Hepatocyte (in vitro differentiated cells): ENCODE results near the gene SMYD5. TPM values are rescaled to one million over a fixed set of nuclear protein-coding genes. Genes with fewer than 3 reads are reported as not detected.

Experiments
- DNase-seq: peaks from one replicate; pipeline ENCODE4 v3.0.0-alpha.2; 2016; ENCODE audit warnings: low spot score
- H2AFZ ChIP-seq: fragments of 200-600 bp; sonication (generic); 2 replicates; pipeline ENCODE4 v1.6.0; 2016; ENCODE audit warnings: antibody characterized with exemption, mild to moderate bottlenecking
- H3K27ac ChIP-seq: fragments of 200-600 bp; sonication (generic); 2 replicates; pipeline ENCODE4 v1.5.1; 2016; ENCODE audit warnings: mild to moderate bottlenecking
- H3K27me3 ChIP-seq: fragments of 200-600 bp; sonication (generic); 2 replicates; pipeline ENCODE4 v1.6.1; 2016
- H3K36me3 ChIP-seq: fragments of 200-600 bp; sonication (generic); replicated peaks from 2 replicates; pipeline ENCODE4 v1.5.1; 2016; ENCODE audit warnings: low read depth; ENCODE audit not compliant: insufficient read depth
- H3K4me1 ChIP-seq: fragments of 200-600 bp; sonication (generic); 2 replicates; pipeline ENCODE4 v1.5.1; 2016; ENCODE audit warnings: mild to moderate bottlenecking, moderate library complexity; ENCODE audit not compliant: insufficient read depth
- H3K4me2 ChIP-seq: fragments of 200-600 bp; sonication (generic); 2 replicates; pipeline ENCODE4 v1.6.0; 2016
- H3K4me3 ChIP-seq: fragments of 200-600 bp; sonication (generic); 2 replicates; pipeline ENCODE4 v1.5.1; 2016; ENCODE audit warnings: mild to moderate bottlenecking
- H3K79me2 ChIP-seq: fragments of 200-600 bp; sonication (generic); 2 replicates; pipeline ENCODE4 v1.6.0; 2017; ENCODE audit warnings: mild to moderate bottlenecking
- H3K9me2 ChIP-seq: fragments of 200-600 bp; sonication (generic); replicated peaks from 2 replicates; pipeline ENCODE4 v1.6.0; 2017; ENCODE audit warnings: mild to moderate bottlenecking; ENCODE audit not compliant: insufficient read depth
- H3K9me3 ChIP-seq: fragments of 200-600 bp; sonication (generic); 2 replicates; pipeline ENCODE4 v1.5.1; 2016; ENCODE audit warnings: low read depth, mild to moderate bottlenecking
- H4K20me1 ChIP-seq: fragments of 200-600 bp; sonication (generic); 2 replicates; pipeline ENCODE4 v1.6.0; 2016; ENCODE audit warnings: mild to moderate bottlenecking; ENCODE audit not compliant: insufficient read depth, poor library complexity, severe bottlenecking
- CTCF ChIP-seq: fragments of 200-600 bp; sonication (generic); IDR thresholded peaks from 2 replicates; pipeline ENCODE4 v1.5.1; 2016; ENCODE audit warnings: antibody characterized with exemption, mild to moderate bottlenecking; ENCODE audit not compliant: poor library complexity
- EZH2 ChIP-seq: fragments of 200-600 bp; sonication (generic); IDR thresholded peaks from 2 replicates; pipeline ENCODE4 v1.6.1; 2016; ENCODE audit warnings: antibody characterized with exemption, mild to moderate bottlenecking, borderline replicate concordance
- EZH2phosphoT487 ChIP-seq: fragments of 200-600 bp; sonication (generic); IDR thresholded peaks from one replicate; pipeline ENCODE4 v1.6.1; 2018; ENCODE audit warnings: antibody characterized with exemption, mild to moderate bottlenecking, low read depth, moderate library complexity; ENCODE audit not compliant: unreplicated experiment, severe bottlenecking
- WGBS: methylation state at CpG from one replicate; pipeline ENCODE4 v1.1.6; 2016; ENCODE audit warnings: low lambda C conversion rate; ENCODE audit errors: missing lambda C conversion rate; 5-methylcytosine and 5-hydroxymethylcytosine counted together
- polyA plus RNA-seq: library from polyadenylated mRNA; unstranded; fragments of >200 nt; fragmentation: Nextera tagmentation; extraction: Ambion mirVana; gene quantifications from 2 replicates; pipeline ENCODE4 v1.2.1, GENCODE V29; 2016
- total RNA-seq: library from RNA; depleted of rRNA; stranded (reverse); fragments of >200 nt; gene quantifications from 2 replicates; pipeline ENCODE4 v1.2.3, GENCODE V29; 2014

Gene SMYD5
- total and polyA plus RNA-seq, 2 experiments from 2014 or later = 10.0 to 28.3 TPM

- 92% methylated on average over 6 of the region's 6 CpGs for WGBS
These were observed 3.3 kb upstream of the SMYD5 start for GRCh38 chr2:73210696-73211095.

DNA sequence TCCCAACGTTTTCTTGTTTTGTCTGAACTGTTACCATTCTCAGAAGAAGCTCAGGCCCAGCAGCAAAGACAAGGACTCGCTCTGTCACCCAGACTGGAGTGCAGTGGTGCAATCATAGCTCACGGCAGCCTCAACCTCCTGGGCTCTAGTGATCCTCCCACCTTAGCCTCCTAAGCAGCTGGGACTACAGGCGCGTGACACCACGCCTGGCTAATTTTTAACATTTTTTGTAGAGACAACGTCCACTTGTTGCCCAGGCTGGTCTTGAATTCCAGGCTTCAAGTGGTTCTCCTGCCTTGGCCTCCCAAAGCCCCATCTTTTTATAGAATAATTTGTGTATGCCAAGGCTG, 2.0 kb upstream of the SMYD5 start:
- WGBS = 81% methylated on average over 7 of the region's 7 CpGs
- no peak for DNase-seq
- Histone ChIP-seq H3K4me3 (no peak overlapping the region), H3K4me1 (peaks cover 11% of the 10 kb centered on the region), H4K20me1 (no peaks in the 10 kb centered on the region), H3K9me3 (no peaks in the 10 kb centered on the region), H3K4me2 (no peak overlapping the region), H3K36me3 (no peaks in the 10 kb centered on the region), H3K27ac (no peak overlapping the region), H3K9me2 (no peaks in the 10 kb centered on the region), H3K27me3 (no peaks in the 10 kb centered on the region), H2AFZ (no peak overlapping the region), H3K79me2 (peaks cover 25% of the 10 kb centered on the region)
- TF ChIP-seq EZH2phosphoT487 = no peak
- no peak for TF ChIP-seq CTCF
- TF ChIP-seq EZH2 = no peak

More at GRCh38 chr2:73210696-73211095, 3.3 kb upstream of the SMYD5 start:
- Histone ChIP-seq H3K9me2 (no peaks in the 10 kb centered on the region), H2AFZ (no peak overlapping the region), H3K36me3 (no peaks in the 10 kb centered on the region), H3K27ac (no peak overlapping the region), H3K4me2 (no peak overlapping the region), H3K4me3 (no peak overlapping the region), H3K4me1 (peaks cover 11% of the 10 kb centered on the region), H4K20me1 (no peaks in the 10 kb centered on the region), H3K27me3 (peaks cover 3% of the 10 kb centered on the region), H3K9me3 (no peaks in the 10 kb centered on the region), H3K79me2 (peaks cover 11% of the 10 kb centered on the region)
- DNase-seq = no peak
- no peak for TF ChIP-seq EZH2phosphoT487
- no peak for TF ChIP-seq EZH2
- no peak for TF ChIP-seq CTCF

DNA sequence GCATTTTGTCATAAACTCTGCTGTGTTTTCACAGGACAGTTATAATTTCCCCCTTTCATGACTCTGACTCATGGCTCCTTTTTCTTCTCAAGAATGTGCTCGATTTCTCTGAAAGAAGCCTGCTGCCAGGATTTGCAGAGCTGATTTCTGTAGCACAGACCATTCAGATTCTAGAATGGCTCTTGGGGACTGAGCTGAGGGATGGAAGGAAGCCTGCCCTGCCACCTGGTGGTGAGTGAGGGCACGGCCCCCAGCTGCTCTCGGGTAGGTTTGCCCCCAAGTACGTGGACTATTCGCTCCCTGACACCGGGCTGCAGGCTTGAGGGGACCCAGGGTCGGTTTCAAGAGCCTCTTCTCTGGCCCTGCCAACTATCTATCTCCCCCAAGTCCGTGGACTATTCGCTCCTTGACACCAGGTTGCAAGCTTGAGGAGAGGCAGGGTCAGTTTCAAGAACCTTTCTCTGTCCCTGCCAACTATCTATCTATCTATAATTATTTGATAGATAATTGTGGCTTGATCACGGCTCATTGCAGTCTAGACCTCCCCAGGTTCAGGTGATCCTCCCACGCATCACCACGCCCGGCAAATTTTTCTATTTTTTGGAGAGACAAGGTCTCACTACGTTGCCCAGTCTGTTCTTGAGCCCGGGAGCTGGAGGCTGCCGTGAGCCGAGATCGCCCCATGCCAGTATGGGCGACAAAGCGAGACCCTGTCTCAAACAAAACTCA, 1.4 kb upstream of the SMYD5 start:
- Histone ChIP-seq H3K4me2 (peak overlapping the region; percentile 39), H4K20me1 (no peaks in the 10 kb centered on the region), H3K4me1 (peaks cover 11% of the 10 kb centered on the region), H3K79me2 (peaks cover 30% of the 10 kb centered on the region), H3K36me3 (no peaks in the 10 kb centered on the region), H3K9me2 (no peaks in the 10 kb centered on the region), H2AFZ (no peak overlapping the region), H3K9me3 (no peaks in the 10 kb centered on the region), H3K27ac (peak overlapping the region; percentile 90), H3K27me3 (no peaks in the 10 kb centered on the region), H3K4me3 (no peak overlapping the region)
- DNase-seq = peak; percentile 86
- TF ChIP-seq EZH2phosphoT487 = no peak
- peak; percentile 81 for TF ChIP-seq CTCF
- WGBS = 49% methylated on average over 20 of the region's 20 CpGs

DNA sequence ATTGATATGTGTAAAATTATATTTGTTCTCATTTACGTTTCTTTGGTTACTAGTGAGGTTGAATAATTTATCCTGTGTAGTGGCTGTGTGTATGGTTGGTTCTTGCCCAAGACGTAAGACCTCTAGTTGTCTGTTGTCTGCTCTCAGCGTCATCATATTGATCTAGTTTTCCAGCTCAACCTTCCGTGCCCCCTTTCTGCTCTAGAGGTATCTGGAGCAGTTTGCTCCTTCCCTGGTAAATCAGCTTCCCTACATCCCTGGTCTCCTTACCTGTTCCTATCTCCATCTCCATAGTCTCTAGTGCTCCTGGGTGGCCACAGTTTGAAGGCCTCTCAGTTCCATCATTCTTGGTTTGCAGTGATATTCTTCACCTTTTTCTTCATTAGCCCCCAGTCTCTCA, 1.2 kb downstream of the SMYD5 start:
- DNase-seq = no peak
- Histone ChIP-seq H3K4me2 (peak overlapping the region; percentile 83), H3K4me3 (peak overlapping the region; percentile 54), H3K79me2 (peaks cover 34% of the 10 kb centered on the region), H3K4me1 (peaks cover 11% of the 10 kb centered on the region), H3K9me2 (no peaks in the 10 kb centered on the region), H2AFZ (no peak overlapping the region), H3K27ac (no peak overlapping the region), H4K20me1 (no peaks in the 10 kb centered on the region), H3K27me3 (no peaks in the 10 kb centered on the region), H3K36me3 (no peaks in the 10 kb centered on the region), H3K9me3 (no peaks in the 10 kb centered on the region)
- WGBS = 71% methylated on average over 4 of the region's 4 CpGs
- TF ChIP-seq EZH2phosphoT487 (no peak), CTCF (no peak), EZH2 (no peak)
